HepG2 (cell line): ENCODE data around the gene CD99L2. TPM values are rescaled to one million over a fixed set of nuclear protein-coding genes. Genes with fewer than 3 reads are reported as not detected.

Source experiments
- ATAC-seq: fragments of 200-7000 bp; cut with Tn5 transposase; 3 replicates; pipeline ENCODE4 v1.9.1; 2020; ENCODE audit warnings: mild to moderate bottlenecking, moderate library complexity
- BruUV-seq: library from RNA; stranded (reverse); fragments of 400-500 nt; replicated peaks from 2 replicates; lab custom pipeline; 2021; lab: Mats Ljungman, UMichigan
- CTCF ChIA-PET: fragments of 300-600 bp; formaldehyde crosslinking; extraction: SDS; loops from one replicate; lab custom pipeline; 2021; ENCODE audit warnings: low total read pairs, inconsistent platforms, low intra/inter-chr PET ratio; lab: Yijun Ruan, JAX
- POLR2A ChIA-PET: fragments of 350-600 bp; sonication (Branson Sonifier 250); formaldehyde crosslinking; loops from one replicate; lab custom pipeline; 2020; ENCODE audit warnings: antibody characterized with exemption, inconsistent platforms; lab: Yijun Ruan, JAX
- DNase-seq: peaks from one replicate; pipeline ENCODE4 v3.0.0-alpha.2; 2015; ENCODE audit warnings: low spot score
- FAIRE-seq: peaks from 3 replicates; lab custom pipeline; 2011; peaks lifted over from hg19 to GRCh38; lab: Jason Lieb, UNC
- H2AFZ ChIP-seq: one replicate; pipeline ENCODE4 v1.6.1; 2011; ENCODE audit warnings: low read length, inconsistent platforms
- H3K27ac ChIP-seq: fragments of 300-600 bp; 3 replicates; pipeline ENCODE4 v1.8.0; 2011; ENCODE audit warnings: mixed run types, mild to moderate bottlenecking, mixed read lengths, low read length, inconsistent platforms; ENCODE audit not compliant: insufficient read depth; ENCODE audit errors: extremely low read length
- H3K27me3 ChIP-seq, 2 experiments: fragments of 200-600 bp in 1 of 2; 2 replicates in 1 of 2; 3 replicates in 1 of 2; pipeline versions ENCODE4 v1.6.0 to v1.8.0; 2011; ENCODE audit warnings: low read length in 2 of 2, mild to moderate bottlenecking in 2 of 2, moderate library complexity in 2 of 2, inconsistent platforms in 1 of 2; ENCODE audit not compliant: insufficient read depth in 2 of 2, control insufficient read depth in 1 of 2
- H3K36me3 ChIP-seq, 2 experiments: fragments of 200-600 bp in 1 of 2; replicated peaks in 1 of 2; 2 replicates in 1 of 2; 3 replicates in 1 of 2; pipeline versions ENCODE4 v1.5.1 to v1.8.0; 2011; ENCODE audit warnings: low read length in 2 of 2, inconsistent platforms in 1 of 2; ENCODE audit not compliant: insufficient read depth in 2 of 2, control insufficient read depth in 1 of 2
- H3K4me1 ChIP-seq: 2 replicates; pipeline ENCODE4 v1.5.1; 2012; ENCODE audit warnings: low read length, inconsistent platforms; ENCODE audit not compliant: insufficient read depth
- H3K4me2 ChIP-seq: 2 replicates; pipeline ENCODE4 v1.6.0; 2011; ENCODE audit warnings: low read depth, low read length, inconsistent platforms
- H3K4me3 ChIP-seq, 3 experiments: fragments of 200-600 bp in 1 of 3; sonication (generic), shearing (Covaris generic) in 1 of 3; replicated peaks in 1 of 3; 2 replicates each; pipeline ENCODE4 v1.5.1; 2011 to 2016; ENCODE audit warnings: low read length in 3 of 3, inconsistent platforms in 2 of 3, low read depth in 2 of 3, mild to moderate bottlenecking in 2 of 3, control low read depth in 1 of 3, mixed read lengths in 1 of 3; ENCODE audit not compliant: insufficient read depth in 1 of 3
- H3K79me2 ChIP-seq: one replicate; pipeline ENCODE4 v1.6.1; 2011; ENCODE audit warnings: low read length, inconsistent platforms; ENCODE audit not compliant: insufficient read depth
- H3K9ac ChIP-seq: 2 replicates; pipeline ENCODE4 v1.6.0; 2011; ENCODE audit warnings: mild to moderate bottlenecking, low read depth, low read length, inconsistent platforms; ENCODE audit not compliant: insufficient read depth
- H3K9me3 ChIP-seq: 2 replicates; pipeline ENCODE4 v1.5.1; 2012; ENCODE audit warnings: mild to moderate bottlenecking, low read length
- H4K20me1 ChIP-seq: 2 replicates; pipeline ENCODE4 v1.6.0; 2011; ENCODE audit warnings: inconsistent platforms, mild to moderate bottlenecking, low read length, moderate library complexity; ENCODE audit not compliant: insufficient read depth
- BORCS8-MEF2B ChIP-seq: sonication (generic); formaldehyde crosslinking; IDR thresholded peaks from 2 replicates; pipeline ENCODE4 v1.8.0; 2022; ENCODE audit warnings: mild to moderate bottlenecking, missing genetic modification reagents
- HNRNPK ChIP-seq: fragments of 200-400 bp; formaldehyde crosslinking; IDR thresholded peaks from 2 replicates; pipeline ENCODE4 v1.6.1; 2018; ENCODE audit warnings: low read length, low read depth, moderate library complexity, mild to moderate bottlenecking; ENCODE audit not compliant: poor library complexity, severe bottlenecking
- IRX3 ChIP-seq: sonication (generic); formaldehyde crosslinking; IDR thresholded peaks from 2 replicates; pipeline ENCODE4 v1.8.1; 2023; ENCODE audit warnings: mild to moderate bottlenecking, low read depth, missing genetic modification reagents, borderline replicate concordance
- KAT8 ChIP-seq: IDR thresholded peaks from 2 replicates; pipeline ENCODE4 v1.6.1; 2016; ENCODE audit warnings: missing genetic modification reagents, missing compliant biosample characterization
- MTF2 ChIP-seq: sonication (generic); formaldehyde crosslinking; IDR thresholded peaks from 2 replicates; pipeline ENCODE4 v1.5.0; 2020; ENCODE audit warnings: missing genetic modification reagents, borderline replicate concordance
- NFKBIZ ChIP-seq: IDR thresholded peaks from 2 replicates; pipeline ENCODE4 v1.6.1; 2018; ENCODE audit warnings: missing genetic modification reagents, missing compliant biosample characterization
- PHF21A ChIP-seq: sonication (generic); formaldehyde crosslinking; IDR thresholded peaks from 2 replicates; pipeline ENCODE4 v1.5.0; 2020; ENCODE audit warnings: mild to moderate bottlenecking, missing genetic modification reagents
- TAF15 ChIP-seq: fragments of 200-400 bp; formaldehyde crosslinking; IDR thresholded peaks from one replicate; pipeline ENCODE4 v1.6.1; 2018; ENCODE audit warnings: mild to moderate bottlenecking, low read depth, low read length; ENCODE audit not compliant: poor library complexity, severe bottlenecking
- ZNF34 ChIP-seq: sonication (generic); formaldehyde crosslinking; IDR thresholded peaks from 2 replicates; pipeline ENCODE4 v1.4.0; 2020; ENCODE audit warnings: mild to moderate bottlenecking, missing genetic modification reagents, borderline replicate concordance
- ZNF720 ChIP-seq: sonication (generic); formaldehyde crosslinking; IDR thresholded peaks from 2 replicates; pipeline ENCODE4 v1.4.0; 2020; ENCODE audit warnings: missing genetic modification reagents
- WGBS: methylation state at CpG from one replicate; pipeline ENCODE4 v1.1.6; 2017; ENCODE audit warnings: low lambda C conversion rate; 5-methylcytosine and 5-hydroxymethylcytosine counted together
- in situ Hi-C: cut with HindIII; loops from 2 replicates; pipeline ENCODE4 v1.10.0; 2017; ENCODE audit warnings: low pct_unique_long_range_greater_than_20kb; ENCODE audit not compliant: extremely low pct_ligation_motif_present
- intact Hi-C: fragments of 100-400 bp; cut with micrococcal nuclease; formaldehyde crosslinking; loops from one replicate; pipeline ENCODE4 v1.10.0; 2022; ENCODE audit not compliant: unreplicated experiment
- polyA plus RNA-seq, 8 experiments: library from polyadenylated mRNA; depleted of rRNA in 3 of 8; stranded (reverse) in 7 of 8; unstranded in 1 of 8; fragments of >200 nt; fragmentation: Illumina TruSeq in 4 of 8; extraction: Trizol in 4 of 8; gene quantifications; 2 replicates each; pipeline versions ENCODE4 v1.2.1 to v1.2.3, GENCODE V29; 2011 to 2016; ENCODE audit warnings: low read depth in 4 of 8, missing spikeins in 1 of 8, mixed read lengths in 1 of 8; ENCODE audit not compliant: insufficient read depth in 1 of 8
- total RNA-seq, 5 experiments: library from RNA; depleted of rRNA; stranded (reverse); fragments of >200 nt; fragmentation: Illumina TruSeq; extraction: Trizol; gene quantifications; 2 replicates each; pipeline ENCODE4 v1.2.3, GENCODE V29; 2016; ENCODE audit warnings: low read depth in 1 of 5
- TF ChIP-seq, protein P1 (sequence below): sonication (generic); formaldehyde crosslinking; IDR thresholded peaks from 2 replicates; pipeline ENCODE4 v1.8.1; 2023; ENCODE audit warnings: mild to moderate bottlenecking, missing genetic modification reagents
- TF ChIP-seq, protein P2 (sequence below): sonication (generic); formaldehyde crosslinking; IDR thresholded peaks from 2 replicates; pipeline ENCODE4 v1.4.0; 2020; ENCODE audit warnings: mild to moderate bottlenecking, missing genetic modification reagents, borderline replicate concordance

The CD99L2 gene
- total and polyA plus RNA-seq, 2 of the 13 experiments (the other 11 are each of a cell fraction or from before 2014, with no cell fraction given): 6.9 to 7.6 TPM

DNA sequence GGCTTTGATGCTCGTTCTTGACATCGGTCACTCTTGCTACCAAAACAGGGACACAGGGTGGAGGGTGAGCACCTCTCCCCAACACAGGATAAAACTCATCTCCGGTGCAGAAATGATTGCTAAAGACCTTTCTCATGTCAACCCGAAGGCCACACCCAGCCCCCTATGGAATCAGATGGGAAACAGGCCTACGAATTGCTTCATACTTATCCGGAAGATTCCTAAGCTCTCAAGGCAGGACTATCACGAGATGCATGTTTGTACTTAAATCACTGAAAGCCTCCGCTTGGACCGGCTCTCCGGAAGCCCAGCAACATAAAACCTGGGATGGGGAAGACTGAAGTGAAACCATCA lies 130.4 kb downstream of the CD99L2 start:
- Histone ChIP-seq H4K20me1 (no peaks in the 10 kb centered on the region), H3K79me2 (no peaks in the 10 kb centered on the region), H3K27ac (no peak overlapping the region), H3K9me3 (no peaks in the 10 kb centered on the region), H3K4me1 (no peaks in the 10 kb centered on the region), H3K9ac (no peak overlapping the region), H3K27me3 (no peaks in the 10 kb centered on the region), H3K36me3 (no peaks in the 10 kb centered on the region), H2AFZ (no peak overlapping the region), H3K4me3 (no peak overlapping the region), H3K4me2 (no peak overlapping the region)
- BruUV-seq: no TSS peak
- 82% methylated on average over 4 of the region's 10 CpGs for WGBS
- ChIA-PET CTCF (no interaction called here), POLR2A (no interaction called here)
- intact Hi-C loops (no loop called here), in situ Hi-C loops (no loop called here)
- TF ChIP-seq HNRNPK (no peak), KAT8 (CRISPR knock-in tag) (no peak), IRX3 (CRISPR knock-in tag) (no peak), BORCS8-MEF2B (CRISPR knock-in tag) (no peak), TAF15 (no peak), MTF2 (CRISPR knock-in tag) (no peak), PHF21A (no peak), NFKBIZ (no peak), ZNF720 (no peak), ZNF34 (no peak)
- TF ChIP-seq, protein P1, sequence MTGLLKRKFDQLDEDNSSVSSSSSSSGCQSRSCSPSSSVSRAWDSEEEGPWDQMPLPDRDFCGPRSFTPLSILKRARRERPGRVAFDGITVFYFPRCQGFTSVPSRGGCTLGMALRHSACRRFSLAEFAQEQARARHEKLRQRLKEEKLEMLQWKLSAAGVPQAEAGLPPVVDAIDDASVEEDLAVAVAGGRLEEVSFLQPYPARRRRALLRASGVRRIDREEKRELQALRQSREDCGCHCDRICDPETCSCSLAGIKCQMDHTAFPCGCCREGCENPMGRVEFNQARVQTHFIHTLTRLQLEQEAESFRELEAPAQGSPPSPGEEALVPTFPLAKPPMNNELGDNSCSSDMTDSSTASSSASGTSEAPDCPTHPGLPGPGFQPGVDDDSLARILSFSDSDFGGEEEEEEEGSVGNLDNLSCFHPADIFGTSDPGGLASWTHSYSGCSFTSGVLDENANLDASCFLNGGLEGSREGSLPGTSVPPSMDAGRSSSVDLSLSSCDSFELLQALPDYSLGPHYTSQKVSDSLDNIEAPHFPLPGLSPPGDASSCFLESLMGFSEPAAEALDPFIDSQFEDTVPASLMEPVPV: no peak
- TF ChIP-seq, protein P2, sequence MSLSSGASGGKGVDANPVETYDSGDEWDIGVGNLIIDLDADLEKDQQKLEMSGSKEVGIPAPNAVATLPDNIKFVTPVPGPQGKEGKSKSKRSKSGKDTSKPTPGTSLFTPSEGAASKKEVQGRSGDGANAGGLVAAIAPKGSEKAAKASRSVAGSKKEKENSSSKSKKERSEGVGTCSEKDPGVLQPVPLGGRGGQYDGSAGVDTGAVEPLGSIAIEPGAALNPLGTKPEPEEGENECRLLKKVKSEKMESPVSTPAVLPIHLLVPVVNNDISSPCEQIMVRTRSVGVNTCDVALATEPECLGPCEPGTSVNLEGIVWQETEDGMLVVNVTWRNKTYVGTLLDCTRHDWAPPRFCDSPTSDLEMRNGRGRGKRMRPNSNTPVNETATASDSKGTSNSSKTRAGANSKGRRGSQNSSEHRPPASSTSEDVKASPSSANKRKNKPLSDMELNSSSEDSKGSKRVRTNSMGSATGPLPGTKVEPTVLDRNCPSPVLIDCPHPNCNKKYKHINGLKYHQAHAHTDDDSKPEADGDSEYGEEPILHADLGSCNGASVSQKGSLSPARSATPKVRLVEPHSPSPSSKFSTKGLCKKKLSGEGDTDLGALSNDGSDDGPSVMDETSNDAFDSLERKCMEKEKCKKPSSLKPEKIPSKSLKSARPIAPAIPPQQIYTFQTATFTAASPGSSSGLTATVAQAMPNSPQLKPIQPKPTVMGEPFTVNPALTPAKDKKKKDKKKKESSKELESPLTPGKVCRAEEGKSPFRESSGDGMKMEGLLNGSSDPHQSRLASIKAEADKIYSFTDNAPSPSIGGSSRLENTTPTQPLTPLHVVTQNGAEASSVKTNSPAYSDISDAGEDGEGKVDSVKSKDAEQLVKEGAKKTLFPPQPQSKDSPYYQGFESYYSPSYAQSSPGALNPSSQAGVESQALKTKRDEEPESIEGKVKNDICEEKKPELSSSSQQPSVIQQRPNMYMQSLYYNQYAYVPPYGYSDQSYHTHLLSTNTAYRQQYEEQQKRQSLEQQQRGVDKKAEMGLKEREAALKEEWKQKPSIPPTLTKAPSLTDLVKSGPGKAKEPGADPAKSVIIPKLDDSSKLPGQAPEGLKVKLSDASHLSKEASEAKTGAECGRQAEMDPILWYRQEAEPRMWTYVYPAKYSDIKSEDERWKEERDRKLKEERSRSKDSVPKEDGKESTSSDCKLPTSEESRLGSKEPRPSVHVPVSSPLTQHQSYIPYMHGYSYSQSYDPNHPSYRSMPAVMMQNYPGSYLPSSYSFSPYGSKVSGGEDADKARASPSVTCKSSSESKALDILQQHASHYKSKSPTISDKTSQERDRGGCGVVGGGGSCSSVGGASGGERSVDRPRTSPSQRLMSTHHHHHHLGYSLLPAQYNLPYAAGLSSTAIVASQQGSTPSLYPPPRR (CRISPR knock-in tag): no peak
- DNase-seq (no peak), ATAC-seq (no peak), FAIRE-seq (no peak)
